Activated T-cell treated with anti-CD3 and anti-CD28 coated beads, Interleukin-2, amount 50 U/mL, for 4 hours (primary cell): ENCODE results near the gene DENND4B. TPM values are rescaled to one million over a fixed set of nuclear protein-coding genes. Genes with fewer than 3 reads are reported as not detected.
"Not testable (repeated sequence)": the region's sequence is repeated elsewhere in the genome, so short reads cannot be mapped to it uniquely, and the experiment has no call there.

Experiments
- ATAC-seq, 2 donors: fragments of 200-7000 bp; cut with Tn5 transposase; one replicate each; pipeline ENCODE4 v1.10.0; 2021
- DNase-seq: peaks from one replicate; pipeline ENCODE4 v3.0.0-alpha.2; 2020
- H3K27me3 Mint-ChIP-seq: one replicate; pipeline ENCODE4 v1.8.0; 2021; ENCODE audit warnings: low read depth, mixed read lengths
- H3K36me3 Mint-ChIP-seq: one replicate; pipeline ENCODE4 v1.8.0; 2022; ENCODE audit warnings: mixed read lengths; ENCODE audit not compliant: insufficient read depth
- H3K4me1 Mint-ChIP-seq: one replicate; pipeline ENCODE4 v1.8.0; 2021; ENCODE audit warnings: low read depth, mixed read lengths
- H3K4me3 Mint-ChIP-seq: one replicate; pipeline ENCODE4 v1.8.0; 2021; ENCODE audit warnings: mild to moderate bottlenecking, moderate library complexity, mixed read lengths
- H3K9me3 Mint-ChIP-seq: one replicate; pipeline ENCODE4 v1.8.0; 2021; ENCODE audit warnings: mixed read lengths
- total RNA-seq, 3 donors: library from RNA; stranded (reverse); gene quantifications; one replicate each; pipeline ENCODE4 v1.2.1, GENCODE V29; 2021

The DENND4B gene
- total RNA-seq, 3 donors from 2014 or later = 110 to 117 (median 115) TPM

- Mint-ChIP-seq H3K36me3 (peaks cover 13% of the 10 kb centered on the region), H3K4me1 (peaks cover 35% of the 10 kb centered on the region)
- H3K4me3 Mint-ChIP-seq, ATAC-seq, DNase-seq, H3K27me3 Mint-ChIP-seq, H3K9me3 Mint-ChIP-seq: not testable (repeated sequence)
Observed at GRCh38 chr1:153910560-153910959, 36.0 kb downstream of the DENND4B start.

GRCh38 chr1:153908071-153908470 lies 38.4 kb downstream of the DENND4B start:
- ATAC-seq (no peak), DNase-seq (no peak)
- Mint-ChIP-seq H3K27me3 (no peaks in the 10 kb centered on the region), H3K4me1 (peaks cover 37% of the 10 kb centered on the region), H3K36me3 (peaks cover 13% of the 10 kb centered on the region), H3K9me3 (no peaks in the 10 kb centered on the region), H3K4me3 (no peak overlapping the region)

GRCh38 chr1:153907134-153907533 lies 39.4 kb downstream of the DENND4B start:
- Mint-ChIP-seq H3K4me1 (peaks cover 32% of the 10 kb centered on the region), H3K9me3 (no peaks in the 10 kb centered on the region), H3K27me3 (no peaks in the 10 kb centered on the region), H3K36me3 (peaks cover 13% of the 10 kb centered on the region), H3K4me3 (no peak overlapping the region)
- DNase-seq (no peak), ATAC-seq (no peak)

GRCh38 chr1:153906396-153906795 lies 40.1 kb downstream of the DENND4B start:
- Mint-ChIP-seq H3K27me3 (no peaks in the 10 kb centered on the region), H3K9me3 (no peaks in the 10 kb centered on the region), H3K4me1 (peaks cover 28% of the 10 kb centered on the region), H3K4me3 (no peak overlapping the region), H3K36me3 (peaks cover 10% of the 10 kb centered on the region)
- no peak for DNase-seq
- no peak for ATAC-seq

GRCh38 chr1:153905908-153906307 lies 40.6 kb downstream of the DENND4B start:
- peaks cover 24% of the 10 kb centered on the region for H3K4me1 Mint-ChIP-seq
- not testable (repeated sequence) for DNase-seq, H3K4me3 Mint-ChIP-seq, H3K27me3 Mint-ChIP-seq, H3K9me3 Mint-ChIP-seq
- H3K36me3 Mint-ChIP-seq = peaks cover 10% of the 10 kb centered on the region
- ATAC-seq = peak in 1 of 2 donors; percentile 43

GRCh38 chr1:153903841-153904455 lies 42.6 kb downstream of the DENND4B start:
- H3K4me3 Mint-ChIP-seq = no peak overlapping the region
- H3K27me3 Mint-ChIP-seq = no peaks in the 10 kb centered on the region
- H3K36me3 Mint-ChIP-seq = peaks cover 10% of the 10 kb centered on the region
- H3K9me3 Mint-ChIP-seq = no peaks in the 10 kb centered on the region
- ATAC-seq (no peak), DNase-seq (no peak)
- H3K4me1 Mint-ChIP-seq = peaks cover 24% of the 10 kb centered on the region

- ATAC-seq (no peak), DNase-seq (no peak)
- peaks cover 17% of the 10 kb centered on the region for H3K4me1 Mint-ChIP-seq
- no peak overlapping the region for H3K4me3 Mint-ChIP-seq
- H3K36me3 Mint-ChIP-seq = peaks cover 4% of the 10 kb centered on the region
- no peaks in the 10 kb centered on the region for H3K27me3 Mint-ChIP-seq
- H3K9me3 Mint-ChIP-seq = no peaks in the 10 kb centered on the region
Observed at GRCh38 chr1:153899509-153899908, 47.0 kb downstream of the DENND4B start.

- H3K36me3 Mint-ChIP-seq, H3K9me3 Mint-ChIP-seq, H3K4me3 Mint-ChIP-seq, H3K27me3 Mint-ChIP-seq, ATAC-seq, DNase-seq: not testable (repeated sequence)
- peaks cover 14% of the 10 kb centered on the region for H3K4me1 Mint-ChIP-seq
Observed at GRCh38 chr1:153895866-153896265, 50.7 kb downstream of the DENND4B start.

- not testable (repeated sequence) for ATAC-seq, H3K36me3 Mint-ChIP-seq, H3K27me3 Mint-ChIP-seq, H3K4me3 Mint-ChIP-seq, H3K9me3 Mint-ChIP-seq, DNase-seq
- H3K4me1 Mint-ChIP-seq = peaks cover 33% of the 10 kb centered on the region
Observed at GRCh38 chr1:153891042-153891441, 55.5 kb downstream of the DENND4B start.

GRCh38 chr1:153888533-153888932 lies 58.0 kb downstream of the DENND4B start:
- H3K9me3 Mint-ChIP-seq = no peaks in the 10 kb centered on the region
- ATAC-seq (peak; percentile 46 to 69), DNase-seq (no peak)
- peak overlapping the region; percentile 1 for H3K4me3 Mint-ChIP-seq
- peaks cover 14% of the 10 kb centered on the region for H3K36me3 Mint-ChIP-seq
- no peaks in the 10 kb centered on the region for H3K27me3 Mint-ChIP-seq
- H3K4me1 Mint-ChIP-seq = peaks cover 37% of the 10 kb centered on the region

- Mint-ChIP-seq H3K9me3 (no peaks in the 10 kb centered on the region), H3K27me3 (no peaks in the 10 kb centered on the region), H3K4me1 (peaks cover 37% of the 10 kb centered on the region), H3K4me3 (no peak overlapping the region), H3K36me3 (peaks cover 14% of the 10 kb centered on the region)
- ATAC-seq (no peak), DNase-seq (no peak)
Observed at GRCh38 chr1:153886127-153886526, 60.4 kb downstream of the DENND4B start.

- ATAC-seq = no peak
- Mint-ChIP-seq H3K4me3 (no peak overlapping the region), H3K4me1 (peaks cover 28% of the 10 kb centered on the region), H3K9me3 (no peaks in the 10 kb centered on the region), H3K36me3 (peaks cover 9% of the 10 kb centered on the region), H3K27me3 (no peaks in the 10 kb centered on the region)
- no peak for DNase-seq
Observed at GRCh38 chr1:153883223-153883622, 63.3 kb downstream of the DENND4B start.

- ATAC-seq = peak in 1 of 2 donors; percentile 41
- no peak for DNase-seq
- H3K9me3 Mint-ChIP-seq = no peaks in the 10 kb centered on the region
- H3K27me3 Mint-ChIP-seq = no peaks in the 10 kb centered on the region
- H3K4me3 Mint-ChIP-seq = no peak overlapping the region
- H3K4me1 Mint-ChIP-seq = peaks cover 23% of the 10 kb centered on the region
- H3K36me3 Mint-ChIP-seq = peaks cover 9% of the 10 kb centered on the region
Observed at GRCh38 chr1:153882296-153882912, 64.1 kb downstream of the DENND4B start.

GRCh38 chr1:153881751-153882150 lies 64.8 kb downstream of the DENND4B start:
- Mint-ChIP-seq H3K4me1 (peaks cover 20% of the 10 kb centered on the region), H3K27me3 (no peaks in the 10 kb centered on the region), H3K9me3 (no peaks in the 10 kb centered on the region), H3K36me3 (peaks cover 7% of the 10 kb centered on the region), H3K4me3 (no peak overlapping the region)
- DNase-seq (no peak), ATAC-seq (peak in 1 of 2 donors; percentile 30)

- Mint-ChIP-seq H3K36me3 (peaks cover 7% of the 10 kb centered on the region), H3K9me3 (no peaks in the 10 kb centered on the region), H3K4me1 (peaks cover 25% of the 10 kb centered on the region), H3K27me3 (no peaks in the 10 kb centered on the region), H3K4me3 (no peak overlapping the region)
- peak; percentile 26 for DNase-seq
- ATAC-seq = peak; percentile 40 to 49
Observed at GRCh38 chr1:153880962-153881361, 65.6 kb downstream of the DENND4B start.
